Measurements from ENCODE around the gene GABRG3. TPM values are rescaled to one million over a fixed set of nuclear protein-coding genes. Genes with fewer than 3 reads are reported as not detected.

GABRG3 gene
- polyA plus RNA-seq, 2 of the 4 experiments (the other 2 are of a cell fraction) = 0.08 to 0.18 TPM

DNA sequence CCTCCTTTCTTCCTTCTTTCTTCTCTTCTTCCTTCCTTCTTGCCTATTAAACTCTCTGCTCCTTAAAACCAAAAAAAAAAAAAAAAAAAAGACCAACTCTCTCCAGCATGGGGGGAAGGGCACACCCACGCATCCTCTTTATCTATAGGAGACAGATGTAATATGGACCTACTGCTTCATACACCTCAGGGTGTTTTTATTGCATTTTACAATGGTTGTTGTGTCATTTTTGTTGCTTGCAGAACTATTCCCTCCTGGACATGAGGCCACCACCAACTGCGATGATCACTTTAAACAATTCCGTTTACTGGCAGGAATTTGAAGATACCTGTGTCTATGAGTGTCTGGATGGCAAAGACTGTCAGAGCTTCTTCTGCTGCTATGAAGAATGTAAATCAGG is 561.4 kb downstream of the GABRG3 start:
- H3K4me2 ChIP-seq = no peak overlapping the region
- POLR2A ChIA-PET = interaction anchor here (0.6 kb wide), 1 partner anchor 40 kb away, joined by 3 read pairs; no protein-coding TSS in a partner anchor
- 0 out of 3 replicates have a peak, but pooled peaks cover under 1% of the 10 kb centered on the region for H3K9me3 ChIP-seq
- CTCF ChIA-PET = interaction anchor here (0.6 kb wide), 1 partner anchor 1254 kb away, joined by 3 read pairs; no protein-coding TSS in a partner anchor
- TF ChIP-seq HEYL (CRISPR knock-in tag; IDR thresholded peaks at IDR 0.05) (no peak), EP300 (IDR thresholded peaks at IDR 0.05) (no peak), ZC3H11A (IDR thresholded peaks at IDR 0.05) (no peak), ZSCAN20 (CRISPR knock-in tag; IDR thresholded peaks at IDR 0.05) (no peak), MYC (IDR thresholded peaks at IDR 0.05; ENCODE audit: borderline replicate concordance, low read length) (no peak), TFCP2L1 (CRISPR knock-in tag; IDR thresholded peaks at IDR 0.05) (no peak), BHLHE40 (IDR thresholded peaks at IDR 0.05; ENCODE audit: low read depth, low read length) (no peak), ZFP36 (IDR thresholded peaks at IDR 0.05; ENCODE audit: borderline replicate concordance, partially characterized antibody) (no peak), CBX2 (IDR thresholded peaks at IDR 0.05; ENCODE audit: borderline replicate concordance, low read depth) (no peak), RNF2 (IDR thresholded peaks at IDR 0.05; ENCODE audit: borderline replicate concordance, low read depth) (no peak), TP53 (CRISPR knock-in tag; IDR thresholded peaks at IDR 0.05) (no peak)
- TF ChIP-seq, protein P1, sequence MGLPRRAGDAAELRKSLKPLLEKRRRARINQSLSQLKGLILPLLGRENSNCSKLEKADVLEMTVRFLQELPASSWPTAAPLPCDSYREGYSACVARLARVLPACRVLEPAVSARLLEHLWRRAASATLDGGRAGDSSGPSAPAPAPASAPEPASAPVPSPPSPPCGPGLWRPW (IDR thresholded peaks at IDR 0.05) = no peak
- TF ChIP-seq, protein P2, sequence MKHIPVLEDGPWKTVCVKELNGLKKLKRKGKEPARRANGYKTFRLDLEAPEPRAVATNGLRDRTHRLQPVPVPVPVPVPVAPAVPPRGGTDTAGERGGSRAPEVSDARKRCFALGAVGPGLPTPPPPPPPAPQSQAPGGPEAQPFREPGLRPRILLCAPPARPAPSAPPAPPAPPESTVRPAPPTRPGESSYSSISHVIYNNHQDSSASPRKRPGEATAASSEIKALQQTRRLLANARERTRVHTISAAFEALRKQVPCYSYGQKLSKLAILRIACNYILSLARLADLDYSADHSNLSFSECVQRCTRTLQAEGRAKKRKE (CRISPR knock-in tag; IDR thresholded peaks at IDR 0.05; ENCODE audit: low read depth) = no peak
- TF ChIP-seq, protein P3, sequence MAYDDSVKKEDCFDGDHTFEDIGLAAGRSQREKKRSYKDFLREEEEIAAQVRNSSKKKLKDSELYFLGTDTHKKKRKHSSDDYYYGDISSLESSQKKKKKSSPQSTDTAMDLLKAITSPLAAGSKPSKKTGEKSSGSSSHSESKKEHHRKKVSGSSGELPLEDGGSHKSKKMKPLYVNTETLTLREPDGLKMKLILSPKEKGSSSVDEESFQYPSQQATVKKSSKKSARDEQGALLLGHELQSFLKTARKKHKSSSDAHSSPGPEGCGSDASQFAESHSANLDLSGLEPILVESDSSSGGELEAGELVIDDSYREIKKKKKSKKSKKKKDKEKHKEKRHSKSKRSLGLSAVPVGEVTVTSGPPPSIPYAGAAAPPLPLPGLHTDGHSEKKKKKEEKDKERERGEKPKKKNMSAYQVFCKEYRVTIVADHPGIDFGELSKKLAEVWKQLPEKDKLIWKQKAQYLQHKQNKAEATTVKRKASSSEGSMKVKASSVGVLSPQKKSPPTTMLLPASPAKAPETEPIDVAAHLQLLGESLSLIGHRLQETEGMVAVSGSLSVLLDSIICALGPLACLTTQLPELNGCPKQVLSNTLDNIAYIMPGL (CRISPR knock-in tag; IDR thresholded peaks at IDR 0.05; ENCODE audit: borderline replicate concordance) = no peak
- H3K27ac ChIP-seq = no peak overlapping the region
- H3K4me1 ChIP-seq = no peaks in the 10 kb centered on the region
- H3K4me3 ChIP-seq = no peak overlapping the region
- 52% methylated on average over 3 of the region's 3 CpGs for WGBS (ENCODE audit: missing lambda C conversion rate)
- no peak for FAIRE-seq
- DNase-seq (ENCODE audit: low read depth in 1 of 2, low spot score in 1 of 2) = no peak
- no peak for ATAC-seq

DNA sequence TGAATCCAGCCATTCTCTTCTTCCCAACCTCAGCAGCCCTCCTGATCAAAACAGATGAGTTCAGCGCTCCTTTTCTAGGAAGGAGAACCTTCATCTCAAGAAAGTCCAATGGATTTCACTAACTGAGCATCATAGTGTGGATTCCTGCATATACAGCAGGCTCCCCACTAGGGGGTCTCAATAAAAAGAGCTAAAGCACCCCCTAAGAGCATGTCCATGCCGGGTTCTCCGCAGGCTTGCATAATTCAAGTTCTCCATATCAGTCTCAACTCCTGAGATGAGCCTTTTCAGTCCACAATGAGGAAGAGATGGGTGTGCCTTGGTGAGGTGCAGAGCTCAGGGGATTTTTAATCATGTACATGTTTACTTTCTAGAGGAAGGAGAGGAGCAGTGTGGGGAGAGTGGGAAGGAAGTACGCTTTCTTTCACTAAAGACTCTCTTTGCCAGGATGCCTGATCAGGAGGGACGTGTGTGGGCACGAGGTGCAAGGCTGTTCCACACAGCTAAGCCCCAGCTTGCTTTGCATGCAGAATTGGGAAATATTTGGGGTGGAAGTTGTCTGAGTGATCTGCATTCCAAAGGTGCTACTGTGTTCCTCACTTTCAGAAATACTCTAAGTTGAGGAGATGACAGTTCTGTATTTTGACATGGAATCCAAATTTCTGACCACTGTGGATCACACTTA is 564.6 kb downstream of the GABRG3 start:
- Histone ChIP-seq H3K27ac (no peak overlapping the region), H3K4me3 (no peak overlapping the region), H3K4me1 (no peaks in the 10 kb centered on the region), H3K9me3 (no peaks in the 10 kb centered on the region), H3K4me2 (no peak overlapping the region)
- POLR2A ChIA-PET = no interaction called here
- 10% methylated on average over 6 of the region's 6 CpGs for WGBS (ENCODE audit: missing lambda C conversion rate)
- DNase-seq (ENCODE audit: low read depth in 1 of 2, low spot score in 1 of 2) (no peak), FAIRE-seq (no peak), ATAC-seq (peak; percentile 39 to 50; a peak in 2 of 6 replicates)
- CTCF ChIA-PET = interaction anchor here (1.3 to 2.9 kb wide), 2 partner anchors 9 to 19 kb away, joined by 4 to 7 read pairs; no protein-coding TSS in a partner anchor
- no peak for TF ChIP-seq GATA3 (IDR thresholded peaks at IDR 0.05; ENCODE audit: borderline replicate concordance)
- TF ChIP-seq BHLHE40 (IDR thresholded peaks at IDR 0.05; ENCODE audit: low read depth, low read length) = no peak
- no peak for TF ChIP-seq ZNF302 (CRISPR knock-in tag; IDR thresholded peaks at IDR 0.05)
- no peak for TF ChIP-seq SMC3 (IDR thresholded peaks at IDR 0.05)
- TF ChIP-seq, protein P4, sequence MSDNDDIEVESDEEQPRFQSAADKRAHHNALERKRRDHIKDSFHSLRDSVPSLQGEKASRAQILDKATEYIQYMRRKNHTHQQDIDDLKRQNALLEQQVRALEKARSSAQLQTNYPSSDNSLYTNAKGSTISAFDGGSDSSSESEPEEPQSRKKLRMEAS (IDR thresholded peaks at IDR 0.05) = no peak
- no peak for TF ChIP-seq ZSCAN20 (CRISPR knock-in tag; IDR thresholded peaks at IDR 0.05)
- TF ChIP-seq, protein P5, sequence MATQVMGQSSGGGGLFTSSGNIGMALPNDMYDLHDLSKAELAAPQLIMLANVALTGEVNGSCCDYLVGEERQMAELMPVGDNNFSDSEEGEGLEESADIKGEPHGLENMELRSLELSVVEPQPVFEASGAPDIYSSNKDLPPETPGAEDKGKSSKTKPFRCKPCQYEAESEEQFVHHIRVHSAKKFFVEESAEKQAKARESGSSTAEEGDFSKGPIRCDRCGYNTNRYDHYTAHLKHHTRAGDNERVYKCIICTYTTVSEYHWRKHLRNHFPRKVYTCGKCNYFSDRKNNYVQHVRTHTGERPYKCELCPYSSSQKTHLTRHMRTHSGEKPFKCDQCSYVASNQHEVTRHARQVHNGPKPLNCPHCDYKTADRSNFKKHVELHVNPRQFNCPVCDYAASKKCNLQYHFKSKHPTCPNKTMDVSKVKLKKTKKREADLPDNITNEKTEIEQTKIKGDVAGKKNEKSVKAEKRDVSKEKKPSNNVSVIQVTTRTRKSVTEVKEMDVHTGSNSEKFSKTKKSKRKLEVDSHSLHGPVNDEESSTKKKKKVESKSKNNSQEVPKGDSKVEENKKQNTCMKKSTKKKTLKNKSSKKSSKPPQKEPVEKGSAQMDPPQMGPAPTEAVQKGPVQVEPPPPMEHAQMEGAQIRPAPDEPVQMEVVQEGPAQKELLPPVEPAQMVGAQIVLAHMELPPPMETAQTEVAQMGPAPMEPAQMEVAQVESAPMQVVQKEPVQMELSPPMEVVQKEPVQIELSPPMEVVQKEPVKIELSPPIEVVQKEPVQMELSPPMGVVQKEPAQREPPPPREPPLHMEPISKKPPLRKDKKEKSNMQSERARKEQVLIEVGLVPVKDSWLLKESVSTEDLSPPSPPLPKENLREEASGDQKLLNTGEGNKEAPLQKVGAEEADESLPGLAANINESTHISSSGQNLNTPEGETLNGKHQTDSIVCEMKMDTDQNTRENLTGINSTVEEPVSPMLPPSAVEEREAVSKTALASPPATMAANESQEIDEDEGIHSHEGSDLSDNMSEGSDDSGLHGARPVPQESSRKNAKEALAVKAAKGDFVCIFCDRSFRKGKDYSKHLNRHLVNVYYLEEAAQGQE (IDR thresholded peaks at IDR 0.05) = no peak
- TF ChIP-seq, protein P6, sequence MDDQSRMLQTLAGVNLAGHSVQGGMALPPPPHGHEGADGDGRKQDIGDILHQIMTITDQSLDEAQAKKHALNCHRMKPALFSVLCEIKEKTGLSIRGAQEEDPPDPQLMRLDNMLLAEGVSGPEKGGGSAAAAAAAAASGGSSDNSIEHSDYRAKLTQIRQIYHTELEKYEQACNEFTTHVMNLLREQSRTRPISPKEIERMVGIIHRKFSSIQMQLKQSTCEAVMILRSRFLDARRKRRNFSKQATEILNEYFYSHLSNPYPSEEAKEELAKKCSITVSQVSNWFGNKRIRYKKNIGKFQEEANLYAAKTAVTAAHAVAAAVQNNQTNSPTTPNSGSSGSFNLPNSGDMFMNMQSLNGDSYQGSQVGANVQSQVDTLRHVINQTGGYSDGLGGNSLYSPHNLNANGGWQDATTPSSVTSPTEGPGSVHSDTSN (IDR thresholded peaks at IDR 0.05) = no peak
- TF ChIP-seq, protein P7, sequence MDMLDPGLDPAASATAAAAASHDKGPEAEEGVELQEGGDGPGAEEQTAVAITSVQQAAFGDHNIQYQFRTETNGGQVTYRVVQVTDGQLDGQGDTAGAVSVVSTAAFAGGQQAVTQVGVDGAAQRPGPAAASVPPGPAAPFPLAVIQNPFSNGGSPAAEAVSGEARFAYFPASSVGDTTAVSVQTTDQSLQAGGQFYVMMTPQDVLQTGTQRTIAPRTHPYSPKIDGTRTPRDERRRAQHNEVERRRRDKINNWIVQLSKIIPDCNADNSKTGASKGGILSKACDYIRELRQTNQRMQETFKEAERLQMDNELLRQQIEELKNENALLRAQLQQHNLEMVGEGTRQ (IDR thresholded peaks at IDR 0.05) = no peak
- no peak for TF ChIP-seq CBX8 (IDR thresholded peaks at IDR 0.05)
- no peak for TF ChIP-seq HOXA7 (CRISPR knock-in tag; IDR thresholded peaks at IDR 0.05)
- no peak for TF ChIP-seq FOSB (CRISPR knock-in tag; IDR thresholded peaks at IDR 0.05)
- no peak for TF ChIP-seq NFE2L2 (conservative IDR thresholded peaks at IDR 0.05; ENCODE audit: low read length)
- TF ChIP-seq, protein P3 (CRISPR knock-in tag; IDR thresholded peaks at IDR 0.05; ENCODE audit: borderline replicate concordance) = no peak
- TF ChIP-seq CBX2 (IDR thresholded peaks at IDR 0.05; ENCODE audit: borderline replicate concordance, low read depth) = no peak
